ENCODE results near the gene PBXIP1. TPM values are rescaled to one million over a fixed set of nuclear protein-coding genes. Genes with fewer than 3 reads are reported as not detected.
A peak's percentile ranks its signal among the peaks of the same experiment; 100 is the strongest.

PBXIP1 gene
- total and polyA plus RNA-seq, 2 of the 13 experiments (the other 11 are each of a cell fraction or from before 2014, with no cell fraction given): 16.3 to 31.9 TPM

DNA sequence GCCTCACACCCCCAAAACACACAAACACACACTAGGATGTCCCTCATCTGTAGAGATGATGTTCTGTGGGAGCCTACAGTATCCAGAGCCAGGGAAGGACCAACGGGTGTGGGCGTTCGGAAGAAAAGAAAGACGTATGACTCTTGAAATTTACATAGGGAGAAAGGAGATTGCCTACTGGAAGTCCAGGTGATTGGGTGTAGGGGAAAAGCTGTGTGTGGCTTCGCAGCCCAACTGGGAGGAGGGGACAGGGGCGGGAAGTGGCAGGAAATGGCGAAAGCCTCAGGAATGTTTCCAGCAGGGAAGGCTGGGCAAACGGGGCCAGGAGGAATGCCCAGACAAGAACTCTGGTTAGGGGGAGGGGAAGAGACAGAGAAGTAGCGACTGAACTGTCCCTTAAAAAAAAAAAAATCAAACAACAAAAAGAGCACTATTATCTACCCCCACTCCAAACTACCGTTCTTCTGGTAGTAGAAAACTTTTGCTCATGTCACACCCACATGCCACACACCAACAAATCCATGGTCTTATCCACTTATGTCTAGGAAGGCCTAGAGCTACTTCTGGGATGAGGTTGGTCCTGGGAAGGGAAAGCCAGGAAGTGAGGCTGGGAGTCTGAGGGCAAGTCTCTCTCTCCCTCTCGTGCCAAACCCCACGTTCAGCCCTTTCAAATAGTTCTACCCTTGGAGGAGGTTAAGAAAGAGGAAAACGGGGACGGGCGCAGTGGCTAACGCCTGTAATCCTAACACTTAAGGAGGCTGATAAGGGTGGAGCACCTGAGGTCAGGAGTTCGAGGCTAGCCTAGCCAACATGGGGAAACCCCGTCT, 16.8 kb upstream of the PBXIP1 start (continued):
- TF ChIP-seq, protein P1, sequence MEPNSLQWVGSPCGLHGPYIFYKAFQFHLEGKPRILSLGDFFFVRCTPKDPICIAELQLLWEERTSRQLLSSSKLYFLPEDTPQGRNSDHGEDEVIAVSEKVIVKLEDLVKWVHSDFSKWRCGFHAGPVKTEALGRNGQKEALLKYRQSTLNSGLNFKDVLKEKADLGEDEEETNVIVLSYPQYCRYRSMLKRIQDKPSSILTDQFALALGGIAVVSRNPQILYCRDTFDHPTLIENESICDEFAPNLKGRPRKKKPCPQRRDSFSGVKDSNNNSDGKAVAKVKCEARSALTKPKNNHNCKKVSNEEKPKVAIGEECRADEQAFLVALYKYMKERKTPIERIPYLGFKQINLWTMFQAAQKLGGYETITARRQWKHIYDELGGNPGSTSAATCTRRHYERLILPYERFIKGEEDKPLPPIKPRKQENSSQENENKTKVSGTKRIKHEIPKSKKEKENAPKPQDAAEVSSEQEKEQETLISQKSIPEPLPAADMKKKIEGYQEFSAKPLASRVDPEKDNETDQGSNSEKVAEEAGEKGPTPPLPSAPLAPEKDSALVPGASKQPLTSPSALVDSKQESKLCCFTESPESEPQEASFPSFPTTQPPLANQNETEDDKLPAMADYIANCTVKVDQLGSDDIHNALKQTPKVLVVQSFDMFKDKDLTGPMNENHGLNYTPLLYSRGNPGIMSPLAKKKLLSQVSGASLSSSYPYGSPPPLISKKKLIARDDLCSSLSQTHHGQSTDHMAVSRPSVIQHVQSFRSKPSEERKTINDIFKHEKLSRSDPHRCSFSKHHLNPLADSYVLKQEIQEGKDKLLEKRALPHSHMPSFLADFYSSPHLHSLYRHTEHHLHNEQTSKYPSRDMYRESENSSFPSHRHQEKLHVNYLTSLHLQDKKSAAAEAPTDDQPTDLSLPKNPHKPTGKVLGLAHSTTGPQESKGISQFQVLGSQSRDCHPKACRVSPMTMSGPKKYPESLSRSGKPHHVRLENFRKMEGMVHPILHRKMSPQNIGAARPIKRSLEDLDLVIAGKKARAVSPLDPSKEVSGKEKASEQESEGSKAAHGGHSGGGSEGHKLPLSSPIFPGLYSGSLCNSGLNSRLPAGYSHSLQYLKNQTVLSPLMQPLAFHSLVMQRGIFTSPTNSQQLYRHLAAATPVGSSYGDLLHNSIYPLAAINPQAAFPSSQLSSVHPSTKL (CRISPR knock-in tag; IDR thresholded peaks at IDR 0.05): peak; percentile 58
- TF ChIP-seq SSRP1 (CRISPR knock-in tag; IDR thresholded peaks at IDR 0.05): peak; percentile 23; the same call in 1 of the 2 replicates
- TF ChIP-seq, protein P2, sequence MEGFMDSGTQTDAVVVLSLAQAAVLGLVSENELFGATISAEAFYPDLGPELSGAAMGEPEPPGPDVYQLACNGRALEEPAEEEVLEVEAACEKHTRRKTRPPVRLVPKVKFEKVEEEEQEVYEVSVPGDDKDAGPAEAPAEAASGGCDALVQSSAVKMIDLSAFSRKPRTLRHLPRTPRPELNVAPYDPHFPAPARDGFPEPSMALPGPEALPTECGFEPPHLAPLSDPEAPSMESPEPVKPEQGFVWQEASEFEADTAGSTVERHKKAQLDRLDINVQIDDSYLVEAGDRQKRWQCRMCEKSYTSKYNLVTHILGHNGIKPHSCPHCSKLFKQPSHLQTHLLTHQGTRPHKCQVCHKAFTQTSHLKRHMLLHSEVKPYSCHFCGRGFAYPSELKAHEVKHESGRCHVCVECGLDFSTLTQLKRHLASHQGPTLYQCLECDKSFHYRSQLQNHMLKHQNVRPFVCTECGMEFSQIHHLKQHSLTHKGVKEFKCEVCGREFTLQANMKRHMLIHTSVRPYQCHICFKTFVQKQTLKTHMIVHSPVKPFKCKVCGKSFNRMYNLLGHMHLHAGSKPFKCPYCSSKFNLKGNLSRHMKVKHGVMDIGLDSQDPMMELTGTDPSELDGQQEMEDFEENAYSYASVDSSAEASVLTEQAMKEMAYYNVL (CRISPR knock-in tag; IDR thresholded peaks at IDR 0.05; ENCODE audit: borderline replicate concordance): no peak
- no peak for TF ChIP-seq ZNF776 (CRISPR knock-in tag; IDR thresholded peaks at IDR 0.05)
- TF ChIP-seq FOXO4 (CRISPR knock-in tag; conservative IDR thresholded peaks at IDR 0.05): no peak
- peak; percentile 48; the same call in 1 of the 2 replicates for TF ChIP-seq NFYC (CRISPR knock-in tag; IDR thresholded peaks at IDR 0.05)
- TF ChIP-seq MAFF (IDR thresholded peaks at IDR 0.05; ENCODE audit: low read depth, low read length): no peak
- TF ChIP-seq ZNF331 (CRISPR knock-in tag; IDR thresholded peaks at IDR 0.05): peak; percentile 66
- 0 out of 2 replicates have a peak, but pooled peaks have one; percentile 39 for TF ChIP-seq ESRRA (CRISPR knock-in tag; IDR thresholded peaks at IDR 0.05; ENCODE audit: low read depth)
- 0 out of 2 replicates have a peak, but pooled peaks have one; percentile 26 for TF ChIP-seq SMAD1 (CRISPR knock-in tag; IDR thresholded peaks at IDR 0.05; ENCODE audit: borderline replicate concordance, low read depth)
- no peak for TF ChIP-seq XBP1 (CRISPR knock-in tag; IDR thresholded peaks at IDR 0.05)
- no peak for TF ChIP-seq ZNF709 (CRISPR knock-in tag; IDR thresholded peaks at IDR 0.05)
- TF ChIP-seq ZNF780A (CRISPR knock-in tag; IDR thresholded peaks at IDR 0.05): no peak
- TF ChIP-seq SP2 (CRISPR knock-in tag; IDR thresholded peaks at IDR 0.05): no peak
- TF ChIP-seq SRSF9 (IDR thresholded peaks at IDR 0.05; ENCODE audit: borderline replicate concordance, insufficient read depth, low read depth, low read length, poor library complexity, severe bottlenecking): no peak
- no peak for TF ChIP-seq ZNF562 (CRISPR knock-in tag; IDR thresholded peaks at IDR 0.05; ENCODE audit: borderline replicate concordance)
- TF ChIP-seq HNF1A (IDR thresholded peaks at IDR 0.05; ENCODE audit: low read depth): no peak
- no peak for TF ChIP-seq HNF1A (CRISPR knock-in tag; IDR thresholded peaks at IDR 0.05; ENCODE audit: borderline replicate concordance)
